NCI-H69 (cell line): ENCODE results near the gene SCN5A.

Source experiments
- DNase-seq: peaks from one replicate; lab custom pipeline; 2025; lab: John Stamatoyannopoulos, UW

Gene SCN5A

GRCh38 chr3:38647217-38647970 lies 2.1 kb downstream of the SCN5A start:
- no peak for DNase-seq

- DNase-seq: peak; percentile 50
Observed at GRCh38 chr3:38646630-38647029, 2.9 kb downstream of the SCN5A start.

- DNase-seq: no peak
Observed at GRCh38 chr3:38646062-38646461, 3.4 kb downstream of the SCN5A start.

- DNase-seq: no peak
Observed at GRCh38 chr3:38645601-38646000, 3.9 kb downstream of the SCN5A start.

GRCh38 chr3:38645076-38645475 lies 4.4 kb downstream of the SCN5A start:
- DNase-seq: no peak

GRCh38 chr3:38644662-38645053 lies 4.8 kb downstream of the SCN5A start:
- no peak for DNase-seq

GRCh38 chr3:38644016-38644661 lies 5.3 kb downstream of the SCN5A start:
- no peak for DNase-seq

- DNase-seq: no peak
Observed at GRCh38 chr3:38643592-38643991, 5.9 kb downstream of the SCN5A start.

- DNase-seq: no peak
Observed at GRCh38 chr3:38643090-38643489, 6.4 kb downstream of the SCN5A start.

- DNase-seq: no peak
Observed at GRCh38 chr3:38641461-38642110, 7.9 kb downstream of the SCN5A start.

- DNase-seq: peak; percentile 60
Observed at GRCh38 chr3:38640661-38641452, 8.6 kb downstream of the SCN5A start.

GRCh38 chr3:38638354-38638753 lies 11.1 kb downstream of the SCN5A start:
- no peak for DNase-seq

GRCh38 chr3:38637906-38638305 lies 11.6 kb downstream of the SCN5A start:
- DNase-seq: no peak

- no peak for DNase-seq
Observed at GRCh38 chr3:38636881-38637280, 12.6 kb downstream of the SCN5A start.

- DNase-seq: peak; percentile 73
Observed at GRCh38 chr3:38636464-38636863, 13.0 kb downstream of the SCN5A start.

GRCh38 chr3:38634111-38634510 lies 15.4 kb downstream of the SCN5A start:
- no peak for DNase-seq

GRCh38 chr3:38632989-38633388 lies 16.5 kb downstream of the SCN5A start:
- DNase-seq: no peak

GRCh38 chr3:38630606-38631005 lies 18.9 kb downstream of the SCN5A start:
- DNase-seq: peak; percentile 25

GRCh38 chr3:38630070-38630469 lies 19.4 kb downstream of the SCN5A start:
- DNase-seq: peak; percentile 7

GRCh38 chr3:38628835-38629234 lies 20.7 kb downstream of the SCN5A start:
- no peak for DNase-seq

GRCh38 chr3:38627956-38628355 lies 21.5 kb downstream of the SCN5A start:
- DNase-seq: peak; percentile 16

- peak; percentile 16 for DNase-seq
Observed at GRCh38 chr3:38626171-38626570, 23.3 kb downstream of the SCN5A start.
